ENCODE data around the gene FGF1. TPM values are rescaled to one million over a fixed set of nuclear protein-coding genes. Genes with fewer than 3 reads are reported as not detected.

FGF1 gene
- not detected for total RNA-seq

GRCh38 chr5:142685418-142686209, at the start of gene FGF1:
Gene FGF1 (minus strand): TSS chr5:142686090. CDS start chr5:142614127, 71,963 bp downstream.
- Mint-ChIP-seq H3K9me3 (no peaks in the 10 kb centered on the region), H3K4me1 (ENCODE audit: low read depth) (no peaks in the 10 kb centered on the region), H3K27me3 (ENCODE audit: low read depth) (peaks cover 4% of the 10 kb centered on the region), H3K36me3 (ENCODE audit: low read depth) (no peaks in the 10 kb centered on the region), H3K27ac (no peak within 1 kb of the TSS), H3K4me3 (no peak within 1 kb of the TSS)
- intact Hi-C loops (cut with micrococcal nuclease): no loop called here
- no peak for DNase-seq
- CTCF ChIA-PET: interaction anchor here (0.6 to 1.6 kb wide), 7 partner anchors 12 to 874 kb away, joined by 3 to 5 read pairs (median 3); no protein-coding TSS in a partner anchor

GRCh38 chr5:142727735-142728047, 41.8 kb upstream of the FGF1 start:
- H3K4me1 Mint-ChIP-seq (ENCODE audit: low read depth): peaks cover 8% of the 10 kb centered on the region
- no peaks in the 10 kb centered on the region for H3K9me3 Mint-ChIP-seq
- CTCF ChIA-PET: interaction anchor here (1.0 kb wide), 1 partner anchor 156 kb away, joined by 3 read pairs; no protein-coding TSS in a partner anchor
- no peak overlapping the region for H3K27ac Mint-ChIP-seq
- no peaks in the 10 kb centered on the region for H3K36me3 Mint-ChIP-seq (ENCODE audit: low read depth)
- no peak overlapping the region for H3K4me3 Mint-ChIP-seq
- no peaks in the 10 kb centered on the region for H3K27me3 Mint-ChIP-seq (ENCODE audit: low read depth)
- intact Hi-C loops (cut with micrococcal nuclease): no loop called here
- DNase-seq: no peak

GRCh38 chr5:142726188-142726731, 40.4 kb upstream of the FGF1 start:
- intact Hi-C loops (cut with micrococcal nuclease): no loop called here
- Mint-ChIP-seq H3K36me3 (ENCODE audit: low read depth) (no peaks in the 10 kb centered on the region), H3K27me3 (ENCODE audit: low read depth) (no peaks in the 10 kb centered on the region), H3K27ac (no peak overlapping the region), H3K4me3 (no peak overlapping the region), H3K9me3 (no peaks in the 10 kb centered on the region), H3K4me1 (ENCODE audit: low read depth) (peaks cover 8% of the 10 kb centered on the region)
- CTCF ChIA-PET: interaction anchor here (1.3 kb wide), 1 partner anchor 13 kb away, joined by 4 read pairs; no protein-coding TSS in a partner anchor
- DNase-seq: no peak

- no peaks in the 10 kb centered on the region for H3K36me3 Mint-ChIP-seq (ENCODE audit: low read depth)
- no peak overlapping the region for H3K4me3 Mint-ChIP-seq
- intact Hi-C loops (cut with micrococcal nuclease): no loop called here
- no peak overlapping the region for H3K27ac Mint-ChIP-seq
- H3K9me3 Mint-ChIP-seq: no peaks in the 10 kb centered on the region
- peaks cover 8% of the 10 kb centered on the region for H3K4me1 Mint-ChIP-seq (ENCODE audit: low read depth)
- DNase-seq: no peak
- H3K27me3 Mint-ChIP-seq (ENCODE audit: low read depth): no peaks in the 10 kb centered on the region
- CTCF ChIA-PET: interaction anchor here (1.9 kb wide), 3 partner anchors 11 to 23 kb away, joined by 5 to 16 read pairs (median 7); no protein-coding TSS in a partner anchor
Measured at GRCh38 chr5:142725231-142726187, 39.6 kb upstream of the FGF1 start.

- Mint-ChIP-seq H3K27ac (no peak overlapping the region), H3K4me1 (ENCODE audit: low read depth) (peaks cover 8% of the 10 kb centered on the region), H3K9me3 (no peaks in the 10 kb centered on the region), H3K36me3 (ENCODE audit: low read depth) (no peaks in the 10 kb centered on the region), H3K4me3 (no peak overlapping the region), H3K27me3 (ENCODE audit: low read depth) (no peaks in the 10 kb centered on the region)
- intact Hi-C loops (cut with micrococcal nuclease): no loop called here
- CTCF ChIA-PET: interaction anchor here (1.9 kb wide), 3 partner anchors 10 to 23 kb away, joined by 5 to 16 read pairs (median 7); no protein-coding TSS in a partner anchor
- DNase-seq: no peak
Measured at GRCh38 chr5:142724821-142725220, 38.9 kb upstream of the FGF1 start.

- peaks cover 3% of the 10 kb centered on the region for H3K27me3 Mint-ChIP-seq (ENCODE audit: low read depth)
- intact Hi-C loops (cut with micrococcal nuclease): no loop called here
- H3K4me3 Mint-ChIP-seq: no peak overlapping the region
- H3K4me1 Mint-ChIP-seq (ENCODE audit: low read depth): peaks cover 8% of the 10 kb centered on the region
- CTCF ChIA-PET: interaction anchor here (0.6 to 2.4 kb wide), 7 partner anchors 10 to 909 kb away, joined by 3 to 13 read pairs (median 5); no protein-coding TSS in a partner anchor
- no peak overlapping the region for H3K27ac Mint-ChIP-seq
- no peaks in the 10 kb centered on the region for H3K36me3 Mint-ChIP-seq (ENCODE audit: low read depth)
- DNase-seq: no peak
- H3K9me3 Mint-ChIP-seq: no peaks in the 10 kb centered on the region
Measured at GRCh38 chr5:142722896-142723295, 37.0 kb upstream of the FGF1 start.

- H3K4me1 Mint-ChIP-seq (ENCODE audit: low read depth): peaks cover 11% of the 10 kb centered on the region
- H3K27ac Mint-ChIP-seq: no peak overlapping the region
- no peaks in the 10 kb centered on the region for H3K9me3 Mint-ChIP-seq
- intact Hi-C loops (cut with micrococcal nuclease): no loop called here
- H3K4me3 Mint-ChIP-seq: no peak overlapping the region
- DNase-seq: no peak
- peaks cover 3% of the 10 kb centered on the region for H3K27me3 Mint-ChIP-seq (ENCODE audit: low read depth)
- H3K36me3 Mint-ChIP-seq (ENCODE audit: low read depth): no peaks in the 10 kb centered on the region
- CTCF ChIA-PET: interaction anchor here (1.1 to 2.4 kb wide), 5 partner anchors 9 to 166 kb away, joined by 3 to 13 read pairs (median 5); no protein-coding TSS in a partner anchor
Measured at GRCh38 chr5:142722146-142722545, 36.3 kb upstream of the FGF1 start.

GRCh38 chr5:142720641-142721271, 34.9 kb upstream of the FGF1 start:
- Mint-ChIP-seq H3K36me3 (ENCODE audit: low read depth) (no peaks in the 10 kb centered on the region), H3K27ac (no peak overlapping the region), H3K9me3 (no peaks in the 10 kb centered on the region), H3K4me1 (ENCODE audit: low read depth) (peaks cover 6% of the 10 kb centered on the region), H3K4me3 (no peak overlapping the region), H3K27me3 (ENCODE audit: low read depth) (peaks cover 6% of the 10 kb centered on the region)
- DNase-seq: no peak
- CTCF ChIA-PET: interaction anchor here (0.8 to 12.2 kb wide), 11 partner anchors 8 to 169 kb away, joined by 3 to 184 read pairs (median 3); no protein-coding TSS in a partner anchor
- intact Hi-C loops (cut with micrococcal nuclease): no loop called here

GRCh38 chr5:142719836-142720370, 34.0 kb upstream of the FGF1 start:
- H3K36me3 Mint-ChIP-seq (ENCODE audit: low read depth): no peaks in the 10 kb centered on the region
- no peak overlapping the region for H3K27ac Mint-ChIP-seq
- CTCF ChIA-PET: interaction anchor here (0.8 to 12.2 kb wide), 6 partner anchors 11 to 170 kb away, joined by 3 to 184 read pairs (median 44); no protein-coding TSS in a partner anchor
- peaks cover 3% of the 10 kb centered on the region for H3K4me1 Mint-ChIP-seq (ENCODE audit: low read depth)
- H3K9me3 Mint-ChIP-seq: no peaks in the 10 kb centered on the region
- DNase-seq: no peak
- peaks cover 6% of the 10 kb centered on the region for H3K27me3 Mint-ChIP-seq (ENCODE audit: low read depth)
- intact Hi-C loops (cut with micrococcal nuclease): loop anchor here (10.0 kb wide), 2 partner anchors 1245 to 1465 kb away; no protein-coding TSS in a partner anchor
- no peak overlapping the region for H3K4me3 Mint-ChIP-seq

GRCh38 chr5:142717582-142718215, 31.8 kb upstream of the FGF1 start:
- Mint-ChIP-seq H3K27ac (no peak overlapping the region), H3K27me3 (ENCODE audit: low read depth) (peaks cover 6% of the 10 kb centered on the region), H3K36me3 (ENCODE audit: low read depth) (no peaks in the 10 kb centered on the region), H3K9me3 (no peaks in the 10 kb centered on the region), H3K4me3 (no peak overlapping the region), H3K4me1 (ENCODE audit: low read depth) (peaks cover 3% of the 10 kb centered on the region)
- peak; percentile 34 for DNase-seq
- intact Hi-C loops (cut with micrococcal nuclease): loop anchor here (1.0 to 10.0 kb wide), 8 partner anchors 31 to 1467 kb away; partner anchors contain the start of gene ARHGAP26
- CTCF ChIA-PET: interaction anchor here (0.7 to 12.2 kb wide), 19 partner anchors 8 to 197 kb away, joined by 3 to 184 read pairs (median 5); no protein-coding TSS in a partner anchor

- Mint-ChIP-seq H3K27ac (no peak overlapping the region), H3K4me1 (ENCODE audit: low read depth) (peaks cover 3% of the 10 kb centered on the region), H3K36me3 (ENCODE audit: low read depth) (no peaks in the 10 kb centered on the region), H3K4me3 (no peak overlapping the region), H3K9me3 (peaks cover 1% of the 10 kb centered on the region), H3K27me3 (ENCODE audit: low read depth) (peaks cover 6% of the 10 kb centered on the region)
- CTCF ChIA-PET: interaction anchor here (1.0 to 12.2 kb wide), 16 partner anchors 11 to 198 kb away, joined by 3 to 184 read pairs (median 5); no protein-coding TSS in a partner anchor
- intact Hi-C loops (cut with micrococcal nuclease): loop anchor here (1.0 to 10.0 kb wide), 8 partner anchors 31 to 1468 kb away; partner anchors contain the start of gene ARHGAP26
- peak; percentile 63 for DNase-seq
Measured at GRCh38 chr5:142716963-142717362, 31.1 kb upstream of the FGF1 start.
